ENCODE results near the gene MIEN1. TPM values are rescaled to one million over a fixed set of nuclear protein-coding genes. Genes with fewer than 3 reads are reported as not detected.
A peak's percentile ranks its signal among the peaks of the same experiment; 100 is the strongest.

MIEN1 gene
- total RNA-seq, 4 donors from 2014 or later = 99.3 to 215 (median 109) TPM

DNA sequence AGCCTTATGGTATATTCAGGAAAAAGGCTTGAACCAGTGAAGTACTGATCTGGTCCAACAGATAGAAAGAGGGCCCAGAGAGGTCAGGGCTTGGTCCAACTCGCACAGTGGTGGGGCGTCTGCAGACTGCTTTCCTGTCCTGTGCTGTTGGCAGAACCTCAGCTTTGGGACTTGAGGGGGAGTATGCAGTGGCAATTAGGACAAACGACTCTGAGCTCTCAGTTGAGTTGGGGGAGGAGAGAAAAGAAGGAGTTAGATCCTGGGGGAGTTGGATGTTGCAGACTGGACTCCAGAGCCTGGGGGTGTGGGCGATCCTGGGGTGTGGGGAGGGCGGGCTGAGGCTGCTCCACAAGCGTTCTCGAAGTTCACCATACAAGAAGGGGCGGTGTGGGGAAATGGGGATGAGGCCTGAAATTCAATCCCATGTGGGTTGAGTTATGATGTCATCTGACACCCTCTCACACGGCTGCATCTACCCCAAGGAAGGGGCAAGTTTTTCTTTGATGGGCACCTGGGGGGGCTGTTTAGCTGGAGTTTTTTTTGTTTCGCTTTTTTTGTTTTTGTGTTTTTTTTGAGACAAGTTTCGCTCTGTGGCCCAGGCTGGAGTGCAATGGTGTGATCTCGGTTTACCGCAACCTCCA lies 22.0 kb upstream of the MIEN1 start:
- no peak for DNase-seq
- intact Hi-C loops (cut with DNase I; ENCODE audit: low total_unique reads) = loop anchor here (10.0 kb wide), 1 partner anchor 118 kb away; the partner anchor contains the start of gene STARD3
- TF ChIP-seq POLR2AphosphoS5 (IDR thresholded peaks at IDR 0.05) (no peak), POLR2A (IDR thresholded peaks at IDR 0.05) (no peak), EP300 (IDR thresholded peaks at IDR 0.05; ENCODE audit: low read depth) (no peak)
- TF ChIP-seq, protein P1, sequence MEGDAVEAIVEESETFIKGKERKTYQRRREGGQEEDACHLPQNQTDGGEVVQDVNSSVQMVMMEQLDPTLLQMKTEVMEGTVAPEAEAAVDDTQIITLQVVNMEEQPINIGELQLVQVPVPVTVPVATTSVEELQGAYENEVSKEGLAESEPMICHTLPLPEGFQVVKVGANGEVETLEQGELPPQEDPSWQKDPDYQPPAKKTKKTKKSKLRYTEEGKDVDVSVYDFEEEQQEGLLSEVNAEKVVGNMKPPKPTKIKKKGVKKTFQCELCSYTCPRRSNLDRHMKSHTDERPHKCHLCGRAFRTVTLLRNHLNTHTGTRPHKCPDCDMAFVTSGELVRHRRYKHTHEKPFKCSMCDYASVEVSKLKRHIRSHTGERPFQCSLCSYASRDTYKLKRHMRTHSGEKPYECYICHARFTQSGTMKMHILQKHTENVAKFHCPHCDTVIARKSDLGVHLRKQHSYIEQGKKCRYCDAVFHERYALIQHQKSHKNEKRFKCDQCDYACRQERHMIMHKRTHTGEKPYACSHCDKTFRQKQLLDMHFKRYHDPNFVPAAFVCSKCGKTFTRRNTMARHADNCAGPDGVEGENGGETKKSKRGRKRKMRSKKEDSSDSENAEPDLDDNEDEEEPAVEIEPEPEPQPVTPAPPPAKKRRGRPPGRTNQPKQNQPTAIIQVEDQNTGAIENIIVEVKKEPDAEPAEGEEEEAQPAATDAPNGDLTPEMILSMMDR (IDR thresholded peaks at IDR 0.05) = no peak

GRCh38 chr17:39751637-39752036 lies 21.3 kb upstream of the MIEN1 start:
- in situ Hi-C loops (cut with MboI; ENCODE audit: low pct_ligation_motif_present in 1 of 4, low pct_unique_long_range_greater_than_20kb in 1 of 4, low sequenced_read_pairs in 3 of 4) = loop anchor here in 2 of 4 donors (10.0 kb wide), 2 partner anchors 127 to 137 kb away; partner anchors contain the start of gene PPP1R1B (in 1 of the 2)
- intact Hi-C loops (cut with DNase I; ENCODE audit: low total_unique reads) = loop anchor here (10.0 kb wide), 1 partner anchor 117 kb away; the partner anchor contains the start of gene STARD3

More for the DNA sequence above, 22.0 kb upstream of the MIEN1 start:
- no peaks in the 10 kb centered on the region for H3K9me3 ChIP-seq
- H3K27me3 ChIP-seq = no peaks in the 10 kb centered on the region
- WGBS, 2 donors (ENCODE audit: low coverage in 1 of 2) = 92 to 100% methylated on average over 3 to 13 of the region's 13 CpGs
- H3K27ac ChIP-seq = no peak overlapping the region
- in situ Hi-C loops (cut with MboI; ENCODE audit: low pct_ligation_motif_present in 1 of 4, low pct_unique_long_range_greater_than_20kb in 1 of 4, low sequenced_read_pairs in 3 of 4) = loop anchor here in 2 of 4 donors (10.0 kb wide), 2 partner anchors 128 to 138 kb away; partner anchors contain the start of gene PPP1R1B (in 1 of the 2)
- H3K4me1 ChIP-seq = peaks cover 6 to 24% (median 14%) of the 10 kb centered on the region in 4 donors
- H3K4me3 ChIP-seq = no peak overlapping the region
- no peaks in the 10 kb centered on the region for H3K36me3 ChIP-seq

GRCh38 chr17:39751016-39751543 lies 20.7 kb upstream of the MIEN1 start:
- H3K27me3 ChIP-seq = no peaks in the 10 kb centered on the region
- in situ Hi-C loops (cut with MboI; ENCODE audit: low pct_ligation_motif_present in 1 of 4, low pct_unique_long_range_greater_than_20kb in 1 of 4, low sequenced_read_pairs in 3 of 4) = loop anchor here in 2 of 4 donors (10.0 kb wide), 2 partner anchors 126 to 136 kb away; partner anchors contain the start of gene PPP1R1B (in 1 of the 2)
- DNase-seq = peak; percentile 3
- peaks cover 0 to 3% (median 0%) of the 10 kb centered on the region in 4 donors for H3K36me3 ChIP-seq
- TF ChIP-seq POLR2A (IDR thresholded peaks at IDR 0.05) (no peak), EP300 (IDR thresholded peaks at IDR 0.05; ENCODE audit: low read depth) (no peak), POLR2AphosphoS5 (IDR thresholded peaks at IDR 0.05) (no peak)
- TF ChIP-seq, protein P1 (IDR thresholded peaks at IDR 0.05) = no peak
- no peaks in the 10 kb centered on the region for H3K9me3 ChIP-seq
- intact Hi-C loops (cut with DNase I; ENCODE audit: low total_unique reads) = loop anchor here (10.0 kb wide), 1 partner anchor 116 kb away; the partner anchor contains the start of gene STARD3
- no peak overlapping the region for H3K4me3 ChIP-seq
- H3K27ac ChIP-seq = no peak overlapping the region
- 63 to 90% methylated on average over 3 to 5 of the region's 5 CpGs for WGBS, 2 donors (ENCODE audit: low coverage in 1 of 2)
- peaks cover 6 to 24% (median 14%) of the 10 kb centered on the region in 4 donors for H3K4me1 ChIP-seq

More at GRCh38 chr17:39751637-39752036, 21.3 kb upstream of the MIEN1 start:
- TF ChIP-seq POLR2AphosphoS5 (IDR thresholded peaks at IDR 0.05) = no peak
- TF ChIP-seq, protein P1 (IDR thresholded peaks at IDR 0.05) = no peak
- no peak for TF ChIP-seq POLR2A (IDR thresholded peaks at IDR 0.05)
- TF ChIP-seq EP300 (IDR thresholded peaks at IDR 0.05; ENCODE audit: low read depth) = no peak
- H3K4me1 ChIP-seq = peaks cover 6 to 24% (median 14%) of the 10 kb centered on the region in 4 donors
- DNase-seq = no peak
- H3K9me3 ChIP-seq = no peaks in the 10 kb centered on the region
- peaks cover 0 to under 1% (median 0%) of the 10 kb centered on the region in 4 donors for H3K36me3 ChIP-seq
- H3K27ac ChIP-seq = no peak overlapping the region
- H3K4me3 ChIP-seq = no peak overlapping the region
- H3K27me3 ChIP-seq = no peaks in the 10 kb centered on the region
- 60 to 67% methylated on average over 2 to 10 of the region's 10 CpGs for WGBS, 2 donors (ENCODE audit: low coverage in 1 of 2)

Data from transverse colon (tissue), 4 donors.